OCI-LY7 (cell line): ENCODE measurements around the gene ATP9B. TPM values are rescaled to one million over a fixed set of nuclear protein-coding genes. Genes with fewer than 3 reads are reported as not detected.

Experiments
- BruUV-seq: library from RNA; stranded (reverse); fragments of 400-500 nt; replicated peaks from 2 replicates; lab custom pipeline; 2021; lab: Mats Ljungman, UMichigan
- CTCF ChIA-PET: fragments of 300-600 bp; sonication (Branson Sonifier 250); formaldehyde crosslinking; loops from one replicate; lab custom pipeline; 2022; ENCODE audit warnings: antibody characterized with exemption; ENCODE audit not compliant: unreplicated experiment; lab: Charles Lee
- POLR2A ChIA-PET: fragments of 300-600 bp; sonication (Branson Sonifier 250); formaldehyde crosslinking; loops from one replicate; lab custom pipeline; 2022; ENCODE audit warnings: antibody characterized with exemption; lab: Charles Lee
- DNase-seq: peaks from one replicate; pipeline ENCODE4 v3.0.0-alpha.2; 2015; ENCODE audit warnings: low spot score
- H2AFZ ChIP-seq: fragments of 200-600 bp; sonication (generic), shearing (Covaris generic); 2 replicates; pipeline ENCODE4 v1.6.1; 2014; ENCODE audit warnings: mild to moderate bottlenecking, antibody characterized with exemption, low read length, moderate library complexity
- H3K27ac ChIP-seq: fragments of 200-600 bp; sonication (generic); 2 replicates; pipeline ENCODE4 v1.5.1; 2014; ENCODE audit warnings: mixed run types, low read depth, mild to moderate bottlenecking, moderate library complexity, low read length, inconsistent platforms; ENCODE audit not compliant: poor library complexity, severe bottlenecking
- H3K36me3 ChIP-seq: fragments of 200-600 bp; sonication (generic); 2 replicates; pipeline ENCODE4 v1.6.1; 2014; ENCODE audit warnings: mild to moderate bottlenecking, antibody characterized with exemption, low read length, moderate library complexity, mixed read lengths; ENCODE audit not compliant: insufficient read depth
- H3K4me1 ChIP-seq: fragments of 200-600 bp; sonication (generic); 2 replicates; pipeline ENCODE4 v1.5.1; 2014; ENCODE audit warnings: mild to moderate bottlenecking, low read length; ENCODE audit not compliant: insufficient read depth, poor library complexity, severe bottlenecking
- H3K4me2 ChIP-seq: fragments of 200-600 bp; sonication (generic); 2 replicates; pipeline ENCODE4 v1.6.1; 2014; ENCODE audit warnings: mild to moderate bottlenecking, low read length
- H3K4me3 ChIP-seq: fragments of 200-600 bp; sonication (generic); 2 replicates; pipeline ENCODE4 v1.5.1; 2014; ENCODE audit warnings: mild to moderate bottlenecking, low read depth, low read length; ENCODE audit not compliant: poor library complexity, severe bottlenecking
- H3K79me2 ChIP-seq: fragments of 200-600 bp; sonication (generic); 2 replicates; pipeline ENCODE4 v1.6.1; 2016; ENCODE audit warnings: low read depth, mild to moderate bottlenecking, low read length, moderate library complexity, mixed read lengths; ENCODE audit not compliant: insufficient read depth
- H3K9me2 ChIP-seq: fragments of 200-600 bp; sonication (generic); 2 replicates; pipeline ENCODE4 v1.6.1; 2016; ENCODE audit warnings: mild to moderate bottlenecking, low read length, mixed read lengths; ENCODE audit not compliant: insufficient read depth
- H3K9me3 ChIP-seq: fragments of 200-600 bp; sonication (generic); 2 replicates; pipeline ENCODE4 v1.6.1; 2014; ENCODE audit warnings: mild to moderate bottlenecking, mixed run types, low read length, mixed read lengths
- H4K20me1 ChIP-seq: fragments of 200-600 bp; sonication (generic); 2 replicates; pipeline ENCODE4 v1.6.1; 2014; ENCODE audit warnings: mild to moderate bottlenecking, antibody characterized with exemption, low read length, moderate library complexity, mixed read lengths; ENCODE audit not compliant: insufficient read depth
- EZH2phosphoT487 ChIP-seq: fragments of 200-600 bp; sonication (generic); IDR thresholded peaks from 2 replicates; pipeline ENCODE4 v1.6.1; 2018; ENCODE audit warnings: low read depth, borderline replicate concordance, mild to moderate bottlenecking, mixed run types, antibody characterized with exemption, low read length, moderate library complexity, mixed read lengths
- intact Hi-C: fragments of 100-400 bp; cut with micrococcal nuclease; formaldehyde crosslinking; loops from one replicate; pipeline ENCODE4 v1.10.0; 2022; ENCODE audit not compliant: unreplicated experiment
- total RNA-seq, 2 experiments: library from RNA; depleted of rRNA in 1 of 2; stranded (reverse); fragments of >200 nt in 1 of 2; shearing (Covaris generic) in 1 of 2; gene quantifications; 2 replicates each; pipeline ENCODE4 v1.2.3, GENCODE V29; 2014 to 2022
- TF ChIP-seq, protein P1 (sequence below): fragments of 200-600 bp; sonication (generic); conservative IDR thresholded peaks from 2 replicates; pipeline ENCODE4 v1.5.1; 2014; ENCODE audit warnings: mild to moderate bottlenecking, antibody characterized with exemption, low read length, moderate library complexity, mixed read lengths

The ATP9B gene
- total RNA-seq, 2 experiments from 2014 or later = 27.1 to 36.4 TPM

DNA sequence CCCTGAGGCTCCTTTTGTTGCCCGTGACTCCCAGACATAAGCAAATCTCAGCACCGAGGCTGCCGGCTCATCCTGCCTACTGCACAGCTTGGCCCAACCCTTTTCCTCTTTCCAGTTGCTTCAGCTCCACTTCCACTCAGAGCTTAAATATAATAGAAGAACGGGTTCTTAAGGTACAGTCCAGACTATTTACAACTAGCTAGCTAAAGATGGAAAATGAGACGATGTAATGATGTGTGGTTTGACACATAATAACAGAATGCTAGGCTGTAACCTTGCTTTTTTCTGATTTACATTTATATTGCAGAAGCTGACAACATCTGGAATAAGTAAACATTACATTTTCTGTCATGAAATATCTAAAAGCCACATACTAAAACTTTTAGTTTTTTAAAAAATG lies 26.9 kb upstream of the ATP9B start:
- no peaks in the 10 kb centered on the region for H3K79me2 ChIP-seq
- H3K9me2 ChIP-seq = no peaks in the 10 kb centered on the region
- H4K20me1 ChIP-seq = no peaks in the 10 kb centered on the region
- DNase-seq = no peak
- TF ChIP-seq, protein P1, sequence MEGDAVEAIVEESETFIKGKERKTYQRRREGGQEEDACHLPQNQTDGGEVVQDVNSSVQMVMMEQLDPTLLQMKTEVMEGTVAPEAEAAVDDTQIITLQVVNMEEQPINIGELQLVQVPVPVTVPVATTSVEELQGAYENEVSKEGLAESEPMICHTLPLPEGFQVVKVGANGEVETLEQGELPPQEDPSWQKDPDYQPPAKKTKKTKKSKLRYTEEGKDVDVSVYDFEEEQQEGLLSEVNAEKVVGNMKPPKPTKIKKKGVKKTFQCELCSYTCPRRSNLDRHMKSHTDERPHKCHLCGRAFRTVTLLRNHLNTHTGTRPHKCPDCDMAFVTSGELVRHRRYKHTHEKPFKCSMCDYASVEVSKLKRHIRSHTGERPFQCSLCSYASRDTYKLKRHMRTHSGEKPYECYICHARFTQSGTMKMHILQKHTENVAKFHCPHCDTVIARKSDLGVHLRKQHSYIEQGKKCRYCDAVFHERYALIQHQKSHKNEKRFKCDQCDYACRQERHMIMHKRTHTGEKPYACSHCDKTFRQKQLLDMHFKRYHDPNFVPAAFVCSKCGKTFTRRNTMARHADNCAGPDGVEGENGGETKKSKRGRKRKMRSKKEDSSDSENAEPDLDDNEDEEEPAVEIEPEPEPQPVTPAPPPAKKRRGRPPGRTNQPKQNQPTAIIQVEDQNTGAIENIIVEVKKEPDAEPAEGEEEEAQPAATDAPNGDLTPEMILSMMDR = no peak
- TF ChIP-seq EZH2phosphoT487 = no peak
- H3K4me2 ChIP-seq = no peak overlapping the region
- H3K27ac ChIP-seq = no peak overlapping the region
- POLR2A ChIA-PET = no interaction called here
- H3K9me3 ChIP-seq = no peaks in the 10 kb centered on the region
- H3K36me3 ChIP-seq = no peaks in the 10 kb centered on the region
- H3K4me3 ChIP-seq = no peak overlapping the region
- intact Hi-C loops = no loop called here
- H3K4me1 ChIP-seq = no peaks in the 10 kb centered on the region
- no TSS peak for BruUV-seq
- CTCF ChIA-PET = no interaction called here
- no peak overlapping the region for H2AFZ ChIP-seq

DNA sequence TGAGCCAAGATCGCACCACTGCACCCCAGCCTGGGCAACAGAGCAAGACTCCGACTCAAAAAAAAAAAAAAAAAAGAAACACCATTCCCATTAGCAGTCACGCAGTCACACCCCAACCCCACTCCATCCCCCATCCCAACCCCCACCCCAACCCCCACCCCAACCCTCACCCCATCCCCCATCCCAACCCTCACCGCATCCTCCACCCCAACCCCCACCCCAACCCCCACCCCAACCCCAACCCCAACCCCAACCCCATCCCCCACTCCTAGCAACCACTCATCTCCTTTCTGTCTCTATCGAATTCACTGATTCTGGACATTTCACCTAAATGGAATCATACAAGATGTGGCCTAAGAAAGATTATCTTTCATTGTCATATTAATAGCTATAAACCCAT lies 25.9 kb upstream of the ATP9B start:
- DNase-seq = no peak
- H3K9me2 ChIP-seq = no peaks in the 10 kb centered on the region
- no peaks in the 10 kb centered on the region for H4K20me1 ChIP-seq
- no peaks in the 10 kb centered on the region for H3K36me3 ChIP-seq
- H3K9me3 ChIP-seq = no peaks in the 10 kb centered on the region
- H3K4me3 ChIP-seq = no peak overlapping the region
- ChIA-PET POLR2A (no interaction called here), CTCF (no interaction called here)
- BruUV-seq = no TSS peak
- TF ChIP-seq, protein P1 = no peak
- TF ChIP-seq EZH2phosphoT487 = no peak
- H3K4me1 ChIP-seq = no peaks in the 10 kb centered on the region
- no peaks in the 10 kb centered on the region for H3K79me2 ChIP-seq
- no peak overlapping the region for H3K27ac ChIP-seq
- H2AFZ ChIP-seq = no peak overlapping the region
- intact Hi-C loops = no loop called here
- H3K4me2 ChIP-seq = no peak overlapping the region

DNA sequence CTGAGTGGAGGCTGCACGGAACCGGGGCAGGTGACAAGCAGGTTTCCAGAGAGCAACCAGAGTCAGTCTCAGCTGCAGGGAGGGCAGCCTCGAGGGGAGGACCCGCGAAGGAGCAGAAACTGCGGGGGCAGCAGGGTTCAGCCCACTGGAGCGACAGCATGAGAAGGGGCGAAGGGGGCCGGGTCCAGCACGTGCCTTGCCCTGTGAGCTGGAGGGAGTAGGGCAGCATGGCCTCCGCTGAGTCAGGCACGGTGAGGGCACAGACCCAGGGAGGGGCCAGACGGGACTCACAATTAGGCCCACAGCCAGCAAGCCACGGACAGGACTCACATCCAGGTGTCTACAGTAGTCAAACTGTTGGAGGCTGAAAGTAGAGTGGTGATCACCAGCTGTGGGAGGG lies 22.7 kb upstream of the ATP9B start:
- no peak for TF ChIP-seq EZH2phosphoT487
- TF ChIP-seq, protein P1 = no peak
- POLR2A ChIA-PET = no interaction called here
- Histone ChIP-seq H3K79me2 (no peaks in the 10 kb centered on the region), H3K36me3 (no peaks in the 10 kb centered on the region), H3K4me1 (no peaks in the 10 kb centered on the region), H2AFZ (no peak overlapping the region), H3K4me2 (no peak overlapping the region), H3K27ac (no peak overlapping the region), H3K9me2 (no peaks in the 10 kb centered on the region), H3K4me3 (no peak overlapping the region), H3K9me3 (no peaks in the 10 kb centered on the region), H4K20me1 (no peaks in the 10 kb centered on the region)
- intact Hi-C loops = no loop called here
- no TSS peak for BruUV-seq
- DNase-seq = no peak
- CTCF ChIA-PET = no interaction called here
